GM23338 (cell line): ENCODE data around the gene ZNF318. TPM values are rescaled to one million over a fixed set of nuclear protein-coding genes. Genes with fewer than 3 reads are reported as not detected.
"Not testable (repeated sequence)": the region's sequence is repeated elsewhere in the genome, so short reads cannot be mapped to it uniquely, and the experiment has no call there.

Experiments
- ATAC-seq: fragments of 200-7000 bp; cut with Tn5 transposase; 3 replicates; pipeline ENCODE4 v1.9.1; 2020
- DNase-seq: peaks from one replicate; pipeline ENCODE4 v3.0.0-alpha.2; 2015; ENCODE audit warnings: low spot score
- H2AFZ ChIP-seq: fragments of 200-600 bp; sonication (generic); 2 replicates; pipeline ENCODE4 v1.8.0; 2016; ENCODE audit warnings: antibody characterized with exemption, mild to moderate bottlenecking, moderate library complexity
- H3F3A ChIP-seq: fragments of 200-600 bp; sonication (generic); replicated peaks from 2 replicates; pipeline ENCODE4 v1.8.0; 2017; ENCODE audit warnings: antibody characterized with exemption, mixed run types, low read depth
- H3K27ac ChIP-seq: fragments of 200-600 bp; sonication (generic); 2 replicates; pipeline ENCODE4 v1.6.1; 2016; ENCODE audit warnings: low read depth
- H3K27me3 ChIP-seq: fragments of 200-600 bp; sonication (generic); 2 replicates; pipeline ENCODE4 v1.8.0; 2016; ENCODE audit warnings: mild to moderate bottlenecking, mixed run types, moderate library complexity; ENCODE audit not compliant: insufficient read depth
- H3K36me3 ChIP-seq: fragments of 200-600 bp; sonication (generic); 2 replicates; pipeline ENCODE4 v1.8.0; 2016; ENCODE audit warnings: mild to moderate bottlenecking; ENCODE audit not compliant: insufficient read depth
- H3K4me1 ChIP-seq: fragments of 200-600 bp; sonication (generic); 2 replicates; pipeline ENCODE4 v1.8.0; 2016; ENCODE audit warnings: mild to moderate bottlenecking, moderate library complexity; ENCODE audit not compliant: insufficient read depth
- H3K4me2 ChIP-seq: fragments of 200-600 bp; sonication (generic); 2 replicates; pipeline ENCODE4 v1.7.1; 2017; ENCODE audit warnings: mixed run types
- H3K4me3 ChIP-seq: fragments of 200-600 bp; sonication (generic); 2 replicates; pipeline ENCODE4 v1.6.1; 2016; ENCODE audit warnings: mixed run types
- H3K79me2 ChIP-seq: fragments of 200-600 bp; sonication (generic); replicated peaks from 2 replicates; pipeline ENCODE4 v1.8.0; 2017; ENCODE audit warnings: mild to moderate bottlenecking; ENCODE audit not compliant: insufficient read depth
- H3K9me2 ChIP-seq: fragments of 200-600 bp; sonication (generic); 2 replicates; pipeline ENCODE4 v1.8.0; 2017; ENCODE audit not compliant: insufficient read depth
- H4K20me1 ChIP-seq: fragments of 200-600 bp; sonication (generic); replicated peaks from 2 replicates; pipeline ENCODE4 v1.8.0; 2017; ENCODE audit warnings: mild to moderate bottlenecking; ENCODE audit not compliant: insufficient read depth
- H3K27ac Mint-ChIP-seq: 2 replicates; pipeline ENCODE4 v1.8.0; 2020; ENCODE audit warnings: inconsistent platforms, mild to moderate bottlenecking, moderate library complexity, mixed read lengths
- H3K27me3 Mint-ChIP-seq: 3 replicates; pipeline ENCODE4 v1.8.0; 2022; ENCODE audit warnings: low read depth, mild to moderate bottlenecking, moderate library complexity, mixed read lengths, inconsistent platforms; ENCODE audit not compliant: insufficient read depth, poor library complexity
- H3K36me3 Mint-ChIP-seq: 3 replicates; pipeline ENCODE4 v1.8.0; 2021; ENCODE audit warnings: low read depth, mild to moderate bottlenecking, inconsistent platforms, moderate library complexity, mixed read lengths
- H3K4me1 Mint-ChIP-seq: 3 replicates; pipeline ENCODE4 v1.8.0; 2020; ENCODE audit warnings: mild to moderate bottlenecking, inconsistent platforms, mixed read lengths
- H3K4me3 Mint-ChIP-seq: 3 replicates; pipeline ENCODE4 v1.8.0; 2021; ENCODE audit warnings: moderate library complexity, mild to moderate bottlenecking, inconsistent platforms, mixed read lengths
- H3K9me3 Mint-ChIP-seq: 3 replicates; pipeline ENCODE4 v1.8.0; 2020; ENCODE audit warnings: moderate library complexity, mild to moderate bottlenecking, inconsistent platforms, mixed read lengths
- CTCF ChIP-seq, 2 experiments: fragments of 200-600 bp in 1 of 2; sonication (generic) in 1 of 2; conservative IDR thresholded peaks; 2 replicates each; pipeline versions ENCODE4 v1.5.1 to v1.6.1; 2016 to 2017; ENCODE audit warnings: antibody characterized with exemption in 2 of 2, low read depth in 2 of 2, mild to moderate bottlenecking in 2 of 2, moderate library complexity in 1 of 2
- EZH2phosphoT487 ChIP-seq: fragments of 200-600 bp; sonication (generic); IDR thresholded peaks from one replicate; pipeline ENCODE4 v1.8.1; 2018; ENCODE audit warnings: antibody characterized with exemption; ENCODE audit not compliant: unreplicated experiment
- NANOG ChIP-seq: IDR thresholded peaks from 2 replicates; pipeline ENCODE4 v1.6.1; 2016; ENCODE audit warnings: antibody characterized with exemption, borderline replicate concordance
- POLR2AphosphoS5 ChIP-seq: IDR thresholded peaks from 2 replicates; pipeline ENCODE4 v1.6.1; 2016; ENCODE audit warnings: antibody characterized with exemption, low read depth
- REST ChIP-seq: IDR thresholded peaks from one replicate; pipeline ENCODE4 v1.6.1; 2018; ENCODE audit warnings: antibody characterized with exemption; ENCODE audit not compliant: unreplicated experiment
- polyA plus RNA-seq: library from polyadenylated mRNA; unstranded; fragments of >200 nt; fragmentation: Nextera tagmentation; extraction: Ambion mirVana; gene quantifications from 2 replicates; pipeline ENCODE4 v1.2.1, GENCODE V29; 2016
- total RNA-seq: library from RNA; depleted of rRNA; stranded (reverse); fragments of >200 nt; shearing (Covaris generic); gene quantifications from 2 replicates; pipeline ENCODE4 v1.2.3, GENCODE V29; 2014

ZNF318 gene
- total and polyA plus RNA-seq, 2 experiments from 2014 or later: 8.7 to 19.5 TPM

GRCh38 chr6:43355862-43356590 is 13.4 kb downstream of the ZNF318 start:
- H3K36me3 ChIP-seq: peaks cover 6% of the 10 kb centered on the region; the same call in 1 of the 2 replicates
- no peak overlapping the region for H3K4me3 ChIP-seq
- H4K20me1 ChIP-seq: no peaks in the 10 kb centered on the region
- Mint-ChIP-seq H3K4me1 (peaks cover 20% of the 10 kb centered on the region), H3K36me3 (peaks cover 33% of the 10 kb centered on the region), H3K4me3 (no peak overlapping the region), H3K27me3 (no peaks in the 10 kb centered on the region), H3K27ac (0 out of 2 replicates have a peak overlapping the region, but pooled peaks have one; percentile 41), H3K9me3 (no peaks in the 10 kb centered on the region)
- H3K9me2 ChIP-seq: peaks cover 6% of the 10 kb centered on the region; the same call in 1 of the 2 replicates
- no peak overlapping the region for H2AFZ ChIP-seq
- peak overlapping the region; percentile 72 for H3K27ac ChIP-seq
- 0 out of 2 replicates have a peak, but pooled peaks cover 4% of the 10 kb centered on the region for H3F3A ChIP-seq
- no peaks in the 10 kb centered on the region for H3K79me2 ChIP-seq
- H3K4me1 ChIP-seq: peaks cover 6% of the 10 kb centered on the region; the same call in 1 of the 2 replicates
- peak overlapping the region; percentile 40; the same call in 1 of the 2 replicates for H3K4me2 ChIP-seq
- peak; percentile 100 for ATAC-seq
- TF ChIP-seq REST (no peak), CTCF (conservative IDR thresholded peaks at IDR 0.05; ENCODE audit: low read depth in 2 of 2) (peak; percentile 62 to 73)
- no peaks in the 10 kb centered on the region for H3K27me3 ChIP-seq
- DNase-seq: peak; percentile 68

GRCh38 chr6:43351951-43352350 is 17.5 kb downstream of the ZNF318 start:
- H3K9me3 Mint-ChIP-seq, H3K79me2 ChIP-seq, H3K36me3 ChIP-seq, H3K27me3 Mint-ChIP-seq, H3K27me3 ChIP-seq, H3K4me2 ChIP-seq, H3K4me1 ChIP-seq, H3K9me2 ChIP-seq, H3K4me3 ChIP-seq, H2AFZ ChIP-seq, H3K4me3 Mint-ChIP-seq, H4K20me1 ChIP-seq, DNase-seq, ATAC-seq, H3K27ac Mint-ChIP-seq, H3F3A ChIP-seq, H3K27ac ChIP-seq: not testable (repeated sequence)
- peaks cover 20% of the 10 kb centered on the region for H3K36me3 Mint-ChIP-seq
- H3K4me1 Mint-ChIP-seq: peaks cover 11% of the 10 kb centered on the region

GRCh38 chr6:43347444-43347843 is 22.0 kb downstream of the ZNF318 start:
- no peak overlapping the region for H3K4me3 Mint-ChIP-seq
- no peaks in the 10 kb centered on the region for H3K9me3 Mint-ChIP-seq
- H3K27ac ChIP-seq: no peak overlapping the region
- no peak overlapping the region for H2AFZ ChIP-seq
- no peaks in the 10 kb centered on the region for H3F3A ChIP-seq
- H3K79me2 ChIP-seq: no peaks in the 10 kb centered on the region
- ATAC-seq (no peak), DNase-seq (no peak)
- H3K27ac Mint-ChIP-seq: no peak overlapping the region
- H3K36me3 Mint-ChIP-seq: peaks cover 4% of the 10 kb centered on the region; the same call in 2 of the 3 replicates
- H3K27me3 Mint-ChIP-seq: no peaks in the 10 kb centered on the region
- H3K27me3 ChIP-seq: no peaks in the 10 kb centered on the region
- H3K4me1 ChIP-seq: no peaks in the 10 kb centered on the region
- H3K4me3 ChIP-seq: no peak overlapping the region
- H3K4me1 Mint-ChIP-seq: no peaks in the 10 kb centered on the region
- no peaks in the 10 kb centered on the region for H3K9me2 ChIP-seq
- 0 out of 2 replicates have a peak, but pooled peaks cover 10% of the 10 kb centered on the region for H3K36me3 ChIP-seq
- no peaks in the 10 kb centered on the region for H4K20me1 ChIP-seq
- H3K4me2 ChIP-seq: no peak overlapping the region
- TF ChIP-seq NANOG (no peak), REST (no peak), POLR2AphosphoS5 (no peak), EZH2phosphoT487 (no peak)
